LNCaP clone FGC (cell line): Measurements from ENCODE around the gene SBK2.
A peak's percentile ranks its signal among the peaks of the same experiment; 100 is the strongest.
"Not testable (repeated sequence)": the region's sequence is repeated elsewhere in the genome, so short reads cannot be mapped to it uniquely, and the experiment has no call there.

Experiments
- DNase-seq: peaks from one replicate; pipeline ENCODE4 v3.0.0-alpha.2; 2011; ENCODE audit warnings: low read depth
- H3K4me3 ChIP-seq: 2 replicates; pipeline ENCODE4 v1.5.1; 2011; ENCODE audit warnings: mild to moderate bottlenecking, low read depth, low read length, control low read depth
- CTCF ChIP-seq: IDR thresholded peaks from 2 replicates; pipeline ENCODE4 v1.5.1; 2012; ENCODE audit warnings: mild to moderate bottlenecking; ENCODE audit not compliant: control insufficient read depth, insufficient read depth; ENCODE audit errors: extremely low read depth

Gene SBK2

GRCh38 chr19:55580628-55581144 is 43.8 kb upstream of the SBK2 start, which contains the start of gene ZNF579:
Gene ZNF579, minus strand, starts transcription at chr19:55580848. Its CDS starts 1,209 bp downstream, at chr19:55579639.
- no peak for TF ChIP-seq CTCF
- H3K4me3 ChIP-seq: peak within 1 kb of the TSS; percentile 81
- peak; percentile 67 for DNase-seq

- H3K4me3 ChIP-seq: peak overlapping the region; percentile 81
- no peak for DNase-seq
- no peak for TF ChIP-seq CTCF
Measured at GRCh38 chr19:55579766-55580621, 43.1 kb upstream of the SBK2 start.

GRCh38 chr19:55578761-55579747 is 42.1 kb upstream of the SBK2 start:
- TF ChIP-seq CTCF: no peak
- DNase-seq: no peak
- H3K4me3 ChIP-seq: peak overlapping the region; percentile 81

- no peak overlapping the region for H3K4me3 ChIP-seq
- no peak for TF ChIP-seq CTCF
- DNase-seq: no peak
Measured at GRCh38 chr19:55578031-55578760, 41.3 kb upstream of the SBK2 start.

- no peak overlapping the region for H3K4me3 ChIP-seq
- TF ChIP-seq CTCF: no peak
Measured at GRCh38 chr19:55576746-55577145, 39.8 kb upstream of the SBK2 start.

GRCh38 chr19:55573929-55574328 is 37.0 kb upstream of the SBK2 start:
- not testable (repeated sequence) for DNase-seq, H3K4me3 ChIP-seq

More at GRCh38 chr19:55576746-55577145, 39.8 kb upstream of the SBK2 start:
- DNase-seq: no peak

- not testable (repeated sequence) for H3K4me3 ChIP-seq, DNase-seq
Measured at GRCh38 chr19:55569477-55569876, 32.5 kb upstream of the SBK2 start.
